Measurements from ENCODE around the gene IMMP2L.

- TF ChIP-seq CTCF (conservative IDR thresholded peaks at IDR 0.05; ENCODE audit: low read length): no peak
- no peak for TF ChIP-seq EZH2phosphoT487 (IDR thresholded peaks at IDR 0.05; ENCODE audit: borderline replicate concordance)
These were observed 9.4 kb upstream of the IMMP2L start for GRCh38 chr7:111571720-111572119.

Measured in Loucy (cell line).